Hepatocyte (in vitro differentiated cells): Measurements from ENCODE around the gene GDF9. TPM values are rescaled to one million over a fixed set of nuclear protein-coding genes. Genes with fewer than 3 reads are reported as not detected.
A peak's percentile ranks its signal among the peaks of the same experiment; 100 is the strongest.

ENCODE experiments used
- DNase-seq: peaks from one replicate; pipeline ENCODE4 v3.0.0-alpha.2; 2016; ENCODE audit warnings: low spot score
- H2AFZ ChIP-seq: fragments of 200-600 bp; sonication (generic); 2 replicates; pipeline ENCODE4 v1.6.0; 2016; ENCODE audit warnings: antibody characterized with exemption, mild to moderate bottlenecking
- H3K27ac ChIP-seq: fragments of 200-600 bp; sonication (generic); 2 replicates; pipeline ENCODE4 v1.5.1; 2016; ENCODE audit warnings: mild to moderate bottlenecking
- H3K27me3 ChIP-seq: fragments of 200-600 bp; sonication (generic); 2 replicates; pipeline ENCODE4 v1.6.1; 2016
- H3K36me3 ChIP-seq: fragments of 200-600 bp; sonication (generic); replicated peaks from 2 replicates; pipeline ENCODE4 v1.5.1; 2016; ENCODE audit warnings: low read depth; ENCODE audit not compliant: insufficient read depth
- H3K4me1 ChIP-seq: fragments of 200-600 bp; sonication (generic); 2 replicates; pipeline ENCODE4 v1.5.1; 2016; ENCODE audit warnings: mild to moderate bottlenecking, moderate library complexity; ENCODE audit not compliant: insufficient read depth
- H3K4me2 ChIP-seq: fragments of 200-600 bp; sonication (generic); 2 replicates; pipeline ENCODE4 v1.6.0; 2016
- H3K4me3 ChIP-seq: fragments of 200-600 bp; sonication (generic); 2 replicates; pipeline ENCODE4 v1.5.1; 2016; ENCODE audit warnings: mild to moderate bottlenecking
- H3K79me2 ChIP-seq: fragments of 200-600 bp; sonication (generic); 2 replicates; pipeline ENCODE4 v1.6.0; 2017; ENCODE audit warnings: mild to moderate bottlenecking
- H3K9me2 ChIP-seq: fragments of 200-600 bp; sonication (generic); replicated peaks from 2 replicates; pipeline ENCODE4 v1.6.0; 2017; ENCODE audit warnings: mild to moderate bottlenecking; ENCODE audit not compliant: insufficient read depth
- H3K9me3 ChIP-seq: fragments of 200-600 bp; sonication (generic); 2 replicates; pipeline ENCODE4 v1.5.1; 2016; ENCODE audit warnings: low read depth, mild to moderate bottlenecking
- H4K20me1 ChIP-seq: fragments of 200-600 bp; sonication (generic); 2 replicates; pipeline ENCODE4 v1.6.0; 2016; ENCODE audit warnings: mild to moderate bottlenecking; ENCODE audit not compliant: insufficient read depth, poor library complexity, severe bottlenecking
- EZH2 ChIP-seq: fragments of 200-600 bp; sonication (generic); IDR thresholded peaks from 2 replicates; pipeline ENCODE4 v1.6.1; 2016; ENCODE audit warnings: antibody characterized with exemption, mild to moderate bottlenecking, borderline replicate concordance
- EZH2phosphoT487 ChIP-seq: fragments of 200-600 bp; sonication (generic); IDR thresholded peaks from one replicate; pipeline ENCODE4 v1.6.1; 2018; ENCODE audit warnings: antibody characterized with exemption, mild to moderate bottlenecking, low read depth, moderate library complexity; ENCODE audit not compliant: unreplicated experiment, severe bottlenecking
- WGBS: methylation state at CpG from one replicate; pipeline ENCODE4 v1.1.6; 2016; ENCODE audit warnings: low lambda C conversion rate; ENCODE audit errors: missing lambda C conversion rate; 5-methylcytosine and 5-hydroxymethylcytosine counted together
- polyA plus RNA-seq: library from polyadenylated mRNA; unstranded; fragments of >200 nt; fragmentation: Nextera tagmentation; extraction: Ambion mirVana; gene quantifications from 2 replicates; pipeline ENCODE4 v1.2.1, GENCODE V29; 2016
- total RNA-seq: library from RNA; depleted of rRNA; stranded (reverse); fragments of >200 nt; gene quantifications from 2 replicates; pipeline ENCODE4 v1.2.3, GENCODE V29; 2014
- TF ChIP-seq, protein P1 (sequence below): fragments of 200-600 bp; sonication (generic); IDR thresholded peaks from 2 replicates; pipeline ENCODE4 v1.5.1; 2016; ENCODE audit warnings: antibody characterized with exemption, mild to moderate bottlenecking; ENCODE audit not compliant: poor library complexity

Gene GDF9
- total and polyA plus RNA-seq, 2 experiments from 2014 or later: 1.7 to 2.2 TPM

DNA sequence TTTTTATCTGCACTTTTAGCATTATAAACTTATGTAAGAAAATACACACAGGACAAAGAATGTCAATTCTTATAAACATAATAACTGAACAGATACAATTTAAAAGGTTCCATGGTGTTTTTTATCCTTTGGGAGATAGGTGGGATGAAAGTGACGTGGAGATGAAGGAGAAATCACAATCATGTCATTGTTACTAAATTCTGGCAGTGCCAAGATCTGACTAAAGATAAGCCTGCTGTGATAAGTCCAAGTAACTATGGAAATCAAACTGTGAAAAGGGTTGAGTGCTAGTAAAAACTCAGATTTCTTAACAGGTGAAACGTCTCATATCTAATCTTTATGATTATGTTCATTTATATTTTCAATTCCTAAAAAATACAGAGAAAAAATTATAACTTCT, 18.3 kb upstream of the GDF9 start:
- H3K79me2 ChIP-seq: peaks cover 2% of the 10 kb centered on the region
- no peaks in the 10 kb centered on the region for H3K9me2 ChIP-seq
- peaks cover 4% of the 10 kb centered on the region for H3K36me3 ChIP-seq
- H3K4me3 ChIP-seq: no peak overlapping the region
- no peak overlapping the region for H3K4me2 ChIP-seq
- H4K20me1 ChIP-seq: peaks cover 3% of the 10 kb centered on the region
- H3K4me1 ChIP-seq: no peaks in the 10 kb centered on the region
- no peaks in the 10 kb centered on the region for H3K9me3 ChIP-seq
- TF ChIP-seq EZH2 (no peak), EZH2phosphoT487 (no peak)
- TF ChIP-seq, protein P1, sequence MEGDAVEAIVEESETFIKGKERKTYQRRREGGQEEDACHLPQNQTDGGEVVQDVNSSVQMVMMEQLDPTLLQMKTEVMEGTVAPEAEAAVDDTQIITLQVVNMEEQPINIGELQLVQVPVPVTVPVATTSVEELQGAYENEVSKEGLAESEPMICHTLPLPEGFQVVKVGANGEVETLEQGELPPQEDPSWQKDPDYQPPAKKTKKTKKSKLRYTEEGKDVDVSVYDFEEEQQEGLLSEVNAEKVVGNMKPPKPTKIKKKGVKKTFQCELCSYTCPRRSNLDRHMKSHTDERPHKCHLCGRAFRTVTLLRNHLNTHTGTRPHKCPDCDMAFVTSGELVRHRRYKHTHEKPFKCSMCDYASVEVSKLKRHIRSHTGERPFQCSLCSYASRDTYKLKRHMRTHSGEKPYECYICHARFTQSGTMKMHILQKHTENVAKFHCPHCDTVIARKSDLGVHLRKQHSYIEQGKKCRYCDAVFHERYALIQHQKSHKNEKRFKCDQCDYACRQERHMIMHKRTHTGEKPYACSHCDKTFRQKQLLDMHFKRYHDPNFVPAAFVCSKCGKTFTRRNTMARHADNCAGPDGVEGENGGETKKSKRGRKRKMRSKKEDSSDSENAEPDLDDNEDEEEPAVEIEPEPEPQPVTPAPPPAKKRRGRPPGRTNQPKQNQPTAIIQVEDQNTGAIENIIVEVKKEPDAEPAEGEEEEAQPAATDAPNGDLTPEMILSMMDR: no peak
- H2AFZ ChIP-seq: no peak overlapping the region
- 77% methylated on average over 2 of the region's 2 CpGs for WGBS
- DNase-seq: no peak
- H3K27me3 ChIP-seq: no peaks in the 10 kb centered on the region
- H3K27ac ChIP-seq: no peak overlapping the region

DNA sequence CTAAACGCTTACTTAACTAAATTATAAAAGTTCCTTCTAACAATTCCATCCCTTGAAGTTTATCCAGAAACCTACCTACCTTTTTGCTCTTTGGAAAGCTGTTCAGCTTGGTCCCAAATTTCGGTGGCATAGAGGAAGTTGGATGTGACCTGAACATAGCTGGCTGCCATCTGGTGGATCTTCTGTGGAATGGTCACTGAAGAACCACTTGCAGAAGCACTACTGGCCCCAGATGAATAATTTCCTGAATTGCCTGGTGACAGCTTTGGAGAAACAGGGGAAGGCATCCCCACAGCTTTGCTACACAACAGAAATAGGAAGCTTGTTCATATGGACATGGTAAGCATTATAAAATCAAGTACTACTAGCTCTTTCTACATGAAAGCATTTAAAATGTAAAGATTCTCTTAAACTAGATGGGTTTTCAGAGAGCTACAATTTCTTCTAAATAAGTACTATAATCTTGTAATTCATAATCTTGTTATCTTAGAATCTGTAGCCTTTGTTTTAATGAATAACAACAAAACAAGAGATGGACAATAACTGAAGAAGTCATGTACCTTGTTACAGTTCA, 17.1 kb upstream of the GDF9 start:
- Histone ChIP-seq H3K27me3 (no peaks in the 10 kb centered on the region), H2AFZ (no peak overlapping the region), H3K79me2 (peaks cover 4% of the 10 kb centered on the region), H3K27ac (no peak overlapping the region), H3K4me2 (no peak overlapping the region), H3K4me1 (no peaks in the 10 kb centered on the region), H3K9me3 (no peaks in the 10 kb centered on the region), H3K4me3 (no peak overlapping the region), H4K20me1 (peaks cover 3% of the 10 kb centered on the region), H3K36me3 (peaks cover 4% of the 10 kb centered on the region), H3K9me2 (no peaks in the 10 kb centered on the region)
- TF ChIP-seq, protein P1: peak; percentile 69
- TF ChIP-seq EZH2phosphoT487: no peak
- WGBS: 38% methylated on average over 2 of the region's 2 CpGs
- DNase-seq: peak; percentile 79

DNA sequence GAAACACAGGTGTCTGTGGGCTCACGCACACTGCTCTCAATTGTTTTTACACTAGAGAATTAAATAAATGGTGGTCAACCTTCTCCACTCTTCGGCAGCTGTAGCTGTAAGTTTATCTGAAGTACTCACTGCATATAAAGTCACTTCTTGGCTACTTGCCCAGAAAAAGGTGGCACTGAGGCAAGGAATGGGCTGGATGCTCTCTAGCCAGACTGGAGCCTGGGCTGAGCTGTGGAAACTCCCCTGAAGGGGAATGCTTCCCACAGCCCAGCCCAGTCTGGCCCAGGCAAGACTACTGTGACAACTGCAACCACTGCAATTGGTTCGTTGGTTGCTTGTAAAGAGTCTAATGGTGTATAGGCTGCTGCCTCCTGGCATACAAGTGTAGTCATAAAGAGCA, 11.7 kb upstream of the GDF9 start:
- H3K36me3 ChIP-seq: no peaks in the 10 kb centered on the region
- H4K20me1 ChIP-seq: no peaks in the 10 kb centered on the region
- no peak overlapping the region for H3K4me2 ChIP-seq
- H3K27me3 ChIP-seq: no peaks in the 10 kb centered on the region
- no peaks in the 10 kb centered on the region for H3K9me2 ChIP-seq
- no peaks in the 10 kb centered on the region for H3K9me3 ChIP-seq
- peaks cover 4% of the 10 kb centered on the region for H3K79me2 ChIP-seq
- peak; percentile 51 for DNase-seq
- H2AFZ ChIP-seq: no peak overlapping the region
- no peak overlapping the region for H3K4me3 ChIP-seq
- H3K4me1 ChIP-seq: peaks cover 9% of the 10 kb centered on the region
- peak overlapping the region; percentile 27 for H3K27ac ChIP-seq
- 61% methylated on average over 3 of the region's 3 CpGs for WGBS
- TF ChIP-seq, protein P1: no peak
- TF ChIP-seq EZH2phosphoT487 (no peak), EZH2 (no peak)

DNA sequence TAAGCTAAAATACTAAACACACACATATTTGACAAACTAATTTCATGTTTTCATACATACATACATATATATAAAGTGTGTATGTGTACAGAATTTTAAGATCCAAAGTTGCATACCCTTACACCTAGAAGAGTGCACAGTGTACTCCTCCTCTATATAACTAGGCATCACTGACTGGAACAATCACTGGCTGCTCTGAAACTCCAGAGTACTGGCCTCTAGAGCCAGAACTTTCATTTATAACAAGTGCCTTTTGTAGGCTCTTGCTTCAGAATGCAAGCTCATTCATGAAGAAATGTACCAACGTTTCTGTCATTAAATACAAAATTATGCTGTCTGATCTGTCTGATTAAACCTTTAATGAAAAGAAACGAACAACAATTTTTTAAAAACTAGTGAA, 11.2 kb upstream of the GDF9 start:
- H2AFZ ChIP-seq: no peak overlapping the region
- no peak overlapping the region for H3K27ac ChIP-seq
- no peaks in the 10 kb centered on the region for H3K27me3 ChIP-seq
- H3K9me2 ChIP-seq: no peaks in the 10 kb centered on the region
- TF ChIP-seq EZH2: no peak
- TF ChIP-seq EZH2phosphoT487: no peak
- TF ChIP-seq, protein P1: no peak
- peaks cover 14% of the 10 kb centered on the region for H3K4me1 ChIP-seq
- H3K36me3 ChIP-seq: no peaks in the 10 kb centered on the region
- DNase-seq: no peak
- H3K9me3 ChIP-seq: no peaks in the 10 kb centered on the region
- 84% methylated on average over 2 of the region's 2 CpGs for WGBS
- H4K20me1 ChIP-seq: no peaks in the 10 kb centered on the region
- peaks cover 4% of the 10 kb centered on the region for H3K79me2 ChIP-seq
- H3K4me3 ChIP-seq: no peak overlapping the region
- no peak overlapping the region for H3K4me2 ChIP-seq
